ENCODE data around the gene CTSW.

The CTSW gene

GRCh38 chr11:65851811-65852507 lies 27.7 kb upstream of the CTSW start:
- no peak for TF ChIP-seq RBAK (tag by site-specific recombination; IDR thresholded peaks at IDR 0.05)
- no peak for TF ChIP-seq ZNF324 (tag by site-specific recombination; IDR thresholded peaks at IDR 0.05)
- TF ChIP-seq BCL11B (tag by site-specific recombination; IDR thresholded peaks at IDR 0.05; ENCODE audit: low read depth), result no peak
- no peak for TF ChIP-seq ZBTB26 (tag by site-specific recombination; optimal IDR thresholded peaks at IDR 0.05)
- TF ChIP-seq ZFP3 (tag by site-specific recombination; IDR thresholded peaks at IDR 0.05; ENCODE audit: low read depth), result no peak
- ChIA-PET CTCF (interaction anchor here (0.6 to 4.5 kb wide), 13 partner anchors 8 to 525 kb away, joined by 3 to 22 read pairs (median 3); partner anchors contain the start of genes KAT5 and MUS81), POLR2A (interaction anchor here (0.6 to 4.3 kb wide), 10 partner anchors 8 to 136 kb away, joined by 3 to 33 read pairs (median 4); partner anchors contain the start of genes CCDC85B, FIBP and MUS81)
- no peak overlapping the region for H3K4me3 ChIP-seq (ENCODE audit: low read depth, low read length)
- no peak overlapping the region for H3K27ac ChIP-seq (ENCODE audit: extremely low read depth, low read depth, low read length)
- no peaks in the 10 kb centered on the region for H3K4me1 ChIP-seq (ENCODE audit: control insufficient read depth, insufficient read depth, low read length)
- H3K36me3 ChIP-seq (ENCODE audit: control insufficient read depth in 2 of 2, insufficient read depth in 1 of 2, low read length in 2 of 2), result peaks cover 0 to 56% of the 10 kb centered on the region in 2 experiments; a peak in 1 of 3 replicates
- H3K9me3 ChIP-seq (ENCODE audit: control insufficient read depth, insufficient read depth, low read depth, low read length), result no peaks in the 10 kb centered on the region

DNA sequence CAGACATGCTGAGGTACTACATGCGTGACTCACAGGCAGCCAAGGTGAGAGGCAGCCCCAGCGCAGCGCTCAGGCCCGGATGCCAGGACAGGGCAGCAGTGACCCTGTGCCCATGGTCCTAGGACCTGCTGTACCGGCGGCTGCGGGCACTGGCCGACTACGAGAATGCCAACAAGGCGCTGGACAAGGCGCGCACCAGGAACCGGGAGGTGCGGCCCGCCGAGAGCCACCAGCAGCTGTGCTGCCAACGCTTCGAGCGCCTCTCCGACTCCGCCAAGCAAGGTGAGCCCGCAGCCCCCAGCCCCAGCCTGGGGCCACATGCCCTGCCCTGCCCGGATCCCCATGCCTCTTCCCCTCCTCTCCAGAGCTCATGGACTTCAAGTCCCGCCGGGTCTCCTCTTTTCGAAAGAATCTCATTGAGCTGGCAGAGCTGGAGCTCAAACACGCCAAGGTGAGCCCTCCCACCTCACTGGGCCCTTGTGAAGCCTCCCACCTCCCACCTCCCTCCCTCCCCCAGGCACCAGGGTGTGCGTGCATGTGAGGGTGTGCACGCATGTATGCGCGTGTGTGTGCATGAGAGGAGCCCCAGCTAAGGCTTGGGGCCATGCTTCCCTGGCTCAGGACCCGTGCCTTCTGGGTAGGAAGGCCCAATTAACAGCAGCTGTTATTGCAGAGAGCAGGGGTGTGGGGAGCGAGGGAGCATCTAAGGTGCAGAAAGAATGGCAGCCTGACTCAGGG lies 27.0 kb upstream of the CTSW start:
- CTCF ChIA-PET, result interaction anchor here (0.6 to 4.5 kb wide), 7 partner anchors 10 to 312 kb away, joined by 3 to 22 read pairs (median 4); no protein-coding TSS in a partner anchor
- Histone ChIP-seq H3K36me3 (ENCODE audit: control insufficient read depth in 2 of 2, insufficient read depth in 1 of 2, low read length in 2 of 2) (peaks cover 0 to 56% of the 10 kb centered on the region in 2 experiments; a peak in 1 of 3 replicates), H3K4me3 (ENCODE audit: low read depth, low read length) (no peak overlapping the region), H3K4me1 (ENCODE audit: control insufficient read depth, insufficient read depth, low read length) (no peaks in the 10 kb centered on the region), H3K27ac (ENCODE audit: extremely low read depth, low read depth, low read length) (no peak overlapping the region), H3K9me3 (ENCODE audit: control insufficient read depth, insufficient read depth, low read depth, low read length) (no peaks in the 10 kb centered on the region)
- POLR2A ChIA-PET, result interaction anchor here (0.9 to 2.4 kb wide), 4 partner anchors 9 to 38 kb away, joined by 3 to 11 read pairs (median 4); partner anchors contain the start of gene CCDC85B
- no peak for TF ChIP-seq ZNF544 (tag by site-specific recombination; IDR thresholded peaks at IDR 0.05)
- TF ChIP-seq ZSCAN4 (tag by site-specific recombination; IDR thresholded peaks at IDR 0.05), result peak; percentile 46; the same call in 1 of the 2 replicates
- no peak for TF ChIP-seq GLIS1 (tag by site-specific recombination; IDR thresholded peaks at IDR 0.05)

GRCh38 chr11:65853246-65853979 lies 26.2 kb upstream of the CTSW start:
- no peaks in the 10 kb centered on the region for H3K4me1 ChIP-seq (ENCODE audit: control insufficient read depth, insufficient read depth, low read length)
- POLR2A ChIA-PET, result interaction anchor here (2.4 kb wide), 1 partner anchor 15 kb away, joined by 11 read pairs; no protein-coding TSS in a partner anchor
- CTCF ChIA-PET, result interaction anchor here (0.6 to 0.7 kb wide), 6 partner anchors 10 to 313 kb away, joined by 3 to 5 read pairs (median 3); no protein-coding TSS in a partner anchor
- H3K27ac ChIP-seq (ENCODE audit: extremely low read depth, low read depth, low read length), result no peak overlapping the region
- H3K36me3 ChIP-seq (ENCODE audit: control insufficient read depth in 2 of 2, insufficient read depth in 1 of 2, low read length in 2 of 2), result peaks cover 0 to 56% of the 10 kb centered on the region in 2 experiments; a peak in 1 of 3 replicates
- TF ChIP-seq ZNF274 (IDR thresholded peaks at IDR 0.05; ENCODE audit: low read length), result no peak
- no peak for TF ChIP-seq ZNF274 (tag by site-specific recombination; IDR thresholded peaks at IDR 0.05; ENCODE audit: borderline replicate concordance)
- TF ChIP-seq GLI4 (tag by site-specific recombination; IDR thresholded peaks at IDR 0.05), result no peak
- no peak for TF ChIP-seq REPIN1 (tag by site-specific recombination; IDR thresholded peaks at IDR 0.05; ENCODE audit: low read depth)
- TF ChIP-seq SALL2 (tag by site-specific recombination; IDR thresholded peaks at IDR 0.05; ENCODE audit: borderline replicate concordance), result no peak
- no peak for TF ChIP-seq SCRT1 (tag by site-specific recombination; IDR thresholded peaks at IDR 0.05; ENCODE audit: borderline replicate concordance)
- no peak for TF ChIP-seq REST (tag by site-specific recombination; IDR thresholded peaks at IDR 0.05)
- no peak for TF ChIP-seq ZNF843 (tag by site-specific recombination; IDR thresholded peaks at IDR 0.05)
- no peak for TF ChIP-seq ZNF155 (tag by site-specific recombination; IDR thresholded peaks at IDR 0.05)
- no peaks in the 10 kb centered on the region for H3K9me3 ChIP-seq (ENCODE audit: control insufficient read depth, insufficient read depth, low read depth, low read length)
- no peak overlapping the region for H3K4me3 ChIP-seq (ENCODE audit: low read depth, low read length)

All from HEK293 (cell line).